Tibial artery (tissue), 4 donors: ENCODE measurements around the gene PNMA8B.
"Not testable (repeated sequence)": the region's sequence is repeated elsewhere in the genome, so short reads cannot be mapped to it uniquely, and the experiment has no call there.

Experiments
- DNase-seq, 2 donors: peaks; one replicate each; pipeline ENCODE4 v3.0.0-alpha.2; 2019
- H3K27ac ChIP-seq, 2 donors: fragments of 200-600 bp; sonication (generic) in 1 of 2; 1 replicate in 1 of 2; 2 replicates in 1 of 2; pipeline ENCODE4 v1.5.1; 2018 to 2019; ENCODE audit warnings: mild to moderate bottlenecking in 1 of 2
- H3K27me3 ChIP-seq, 2 donors: fragments of 200-600 bp; sonication (generic) in 1 of 2; one replicate each; pipeline versions ENCODE4 v1.5.1 to v1.6.0; 2016 to 2019
- H3K36me3 ChIP-seq, 3 donors: fragments of 200-600 bp; sonication (generic) in 2 of 3; one replicate each; pipeline ENCODE4 v1.5.1; 2016 to 2019; ENCODE audit warnings: mild to moderate bottlenecking in 2 of 3
- H3K4me1 ChIP-seq, 4 donors: fragments of 200-600 bp; sonication (generic) in 2 of 4; 1 replicate in 3 of 4; 2 replicates in 1 of 4; pipeline ENCODE4 v1.5.1; 2016 to 2019
- H3K4me3 ChIP-seq, 2 donors: fragments of 200-600 bp; sonication (generic) in 1 of 2; 1 replicate in 1 of 2; 2 replicates in 1 of 2; pipeline ENCODE4 v1.5.1; 2018 to 2019; ENCODE audit warnings: mild to moderate bottlenecking in 2 of 2
- H3K9me3 ChIP-seq, 3 donors: fragments of 200-600 bp; sonication (generic) in 1 of 3; one replicate each; pipeline ENCODE4 v1.5.1; 2016 to 2019
- CTCF ChIP-seq, 2 experiments: fragments of 200-600 bp in 1 of 2; fragments of 450-650 bp in 1 of 2; IDR thresholded peaks; one replicate each; pipeline ENCODE4 v1.5.1; 2017 to 2019; ENCODE audit warnings: antibody characterized with exemption in 2 of 2, mild to moderate bottlenecking in 1 of 2, moderate library complexity in 1 of 2
- intact Hi-C: fragments of 100-400 bp; cut with DNase I; formaldehyde crosslinking; loops from one replicate; pipeline ENCODE4 v1.15.0; 2023; ENCODE audit warnings: low total_unique reads

PNMA8B gene

GRCh38 chr19:46497773-46498172 lies 2.1 kb upstream of the PNMA8B start:
- H3K9me3 ChIP-seq = no peaks in the 10 kb centered on the region
- intact Hi-C loops = no loop called here
- no peaks in the 10 kb centered on the region for H3K36me3 ChIP-seq
- no peak for TF ChIP-seq CTCF (IDR thresholded peaks at IDR 0.05)
- no peak overlapping the region for H3K27ac ChIP-seq
- no peak for DNase-seq
- peaks cover 0 to 31% (median 21%) of the 10 kb centered on the region in 4 donors for H3K4me1 ChIP-seq
- no peak overlapping the region for H3K4me3 ChIP-seq
- peaks cover 0 to 14% of the 10 kb centered on the region in 2 donors for H3K27me3 ChIP-seq

- H3K36me3 ChIP-seq, DNase-seq, H3K9me3 ChIP-seq, H3K4me3 ChIP-seq, intact Hi-C loops, H3K27ac ChIP-seq: not testable (repeated sequence)
- Histone ChIP-seq H3K4me1 (peaks cover 0 to 40% (median 25%) of the 10 kb centered on the region in 4 donors), H3K27me3 (peaks cover 0 to 20% of the 10 kb centered on the region in 2 donors)
These were observed 1.2 kb upstream of the PNMA8B start for GRCh38 chr19:46496886-46497285.

- Histone ChIP-seq H3K36me3 (no peaks in the 10 kb centered on the region), H3K27me3 (peaks cover 0 to 25% of the 10 kb centered on the region in 2 donors), H3K4me3 (no peak overlapping the region), H3K4me1 (peaks cover 0 to 44% (median 25%) of the 10 kb centered on the region in 4 donors), H3K27ac (no peak overlapping the region), H3K9me3 (no peaks in the 10 kb centered on the region)
- TF ChIP-seq CTCF (IDR thresholded peaks at IDR 0.05) = no peak
- no peak for DNase-seq
- intact Hi-C loops = no loop called here
These were observed 637 bp upstream of the PNMA8B start for GRCh38 chr19:46496304-46496703.

GRCh38 chr19:46494941-46495785 lies 504 bp downstream of the PNMA8B start:
- H3K4me3 ChIP-seq = peak overlapping the region; percentile 34 to 38
- intact Hi-C loops = loop anchor here (5.0 kb wide), 1 partner anchor 208 kb away; no protein-coding TSS in a partner anchor
- TF ChIP-seq CTCF (IDR thresholded peaks at IDR 0.05) = no peak
- no peaks in the 10 kb centered on the region for H3K9me3 ChIP-seq
- H3K4me1 ChIP-seq = peaks cover 0 to 42% (median 26%) of the 10 kb centered on the region in 4 donors
- H3K36me3 ChIP-seq = no peaks in the 10 kb centered on the region
- H3K27me3 ChIP-seq = peaks cover 0 to 25% of the 10 kb centered on the region in 2 donors
- H3K27ac ChIP-seq = no peak overlapping the region
- no peak for DNase-seq

GRCh38 chr19:46494146-46494940 lies 1.3 kb downstream of the PNMA8B start:
- H3K27ac ChIP-seq = no peak overlapping the region
- H3K36me3 ChIP-seq = no peaks in the 10 kb centered on the region

More at GRCh38 chr19:46494146-46494940, 1.3 kb downstream of the PNMA8B start:
- intact Hi-C loops = loop anchor here (5.0 kb wide), 1 partner anchor 207 kb away; no protein-coding TSS in a partner anchor
- TF ChIP-seq CTCF (IDR thresholded peaks at IDR 0.05) = no peak
- Histone ChIP-seq H3K9me3 (no peaks in the 10 kb centered on the region), H3K4me1 (peaks cover 0 to 51% (median 34%) of the 10 kb centered on the region in 4 donors), H3K27me3 (peaks cover 0 to 25% of the 10 kb centered on the region in 2 donors), H3K4me3 (peak overlapping the region; percentile 47 to 57)
- DNase-seq = no peak
